Measurements from ENCODE around the gene FAM13A.

GRCh38 chr4:88998001-88998400 lies 59.0 kb downstream of the FAM13A start:
- TF ChIP-seq BRF1 (IDR thresholded peaks at IDR 0.05; ENCODE audit: borderline replicate concordance, extremely low read depth, insufficient read length) (no peak), NRF1 (conservative IDR thresholded peaks at IDR 0.05 in 1 of 2, IDR thresholded peaks at IDR 0.05 in 1 of 2) (no peak), KDM4B (IDR thresholded peaks at IDR 0.05; ENCODE audit: borderline replicate concordance in 2 of 2, low read depth in 1 of 2) (no peak)
- TF ChIP-seq, protein P1, sequence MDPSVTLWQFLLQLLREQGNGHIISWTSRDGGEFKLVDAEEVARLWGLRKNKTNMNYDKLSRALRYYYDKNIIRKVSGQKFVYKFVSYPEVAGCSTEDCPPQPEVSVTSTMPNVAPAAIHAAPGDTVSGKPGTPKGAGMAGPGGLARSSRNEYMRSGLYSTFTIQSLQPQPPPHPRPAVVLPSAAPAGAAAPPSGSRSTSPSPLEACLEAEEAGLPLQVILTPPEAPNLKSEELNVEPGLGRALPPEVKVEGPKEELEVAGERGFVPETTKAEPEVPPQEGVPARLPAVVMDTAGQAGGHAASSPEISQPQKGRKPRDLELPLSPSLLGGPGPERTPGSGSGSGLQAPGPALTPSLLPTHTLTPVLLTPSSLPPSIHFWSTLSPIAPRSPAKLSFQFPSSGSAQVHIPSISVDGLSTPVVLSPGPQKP (CRISPR knock-in tag; IDR thresholded peaks at IDR 0.05), result no peak

Measured in K562 (cell line).